Right cardiac atrium (tissue), 5 donors: Measurements from ENCODE around the gene ZNF157. TPM values are rescaled to one million over a fixed set of nuclear protein-coding genes. Genes with fewer than 3 reads are reported as not detected.
"Not testable (repeated sequence)": the region's sequence is repeated elsewhere in the genome, so short reads cannot be mapped to it uniquely, and the experiment has no call there.

Source experiments
- ATAC-seq, 2 donors: fragments of 200-7000 bp; cut with Tn5 transposase; one replicate each; pipeline versions ENCODE4 v1.8.0 to v1.9.1; 2020; ENCODE audit warnings: moderate library complexity in 2 of 2, mild to moderate bottlenecking in 1 of 2
- DNase-seq, 3 donors: peaks; one replicate each; pipeline ENCODE4 v3.0.0-alpha.2; 2020
- H3K27ac ChIP-seq: one replicate; pipeline ENCODE4 v1.5.1; 2013; ENCODE audit warnings: mild to moderate bottlenecking, low read length, control low read depth, moderate library complexity
- H3K27me3 ChIP-seq: one replicate; pipeline ENCODE4 v1.6.1; 2013; ENCODE audit not compliant: control insufficient read depth, insufficient read depth
- H3K4me1 ChIP-seq: one replicate; pipeline ENCODE4 v1.6.1; 2013; ENCODE audit warnings: low read length; ENCODE audit not compliant: control insufficient read depth, insufficient read depth
- H3K4me3 ChIP-seq: one replicate; pipeline ENCODE4 v1.5.1; 2013; ENCODE audit warnings: low read length, control low read depth
- H3K9me3 ChIP-seq: one replicate; pipeline ENCODE4 v1.6.1; 2013; ENCODE audit warnings: low read length; ENCODE audit not compliant: control insufficient read depth
- WGBS: extraction: QIAGEN DNeasy Blood & Tissue Kit; methylation state at CpG from one replicate; pipeline ENCODE4 v1.1.7; 2013; 5-methylcytosine and 5-hydroxymethylcytosine counted together
- intact Hi-C, 4 donors: fragments of 100-400 bp; cut with DNase I; formaldehyde crosslinking; loops; one replicate each; pipeline versions ENCODE4 v1.11.0 to v1.14.0; 2022 to 2023
- long read RNA-seq, 4 donors: library from polyadenylated mRNA; unstranded; transcript quantifications; one replicate each; pipeline ENCODE4 v2.0.0, GENCODE V29; 2020 to 2021
- polyA plus RNA-seq: library from polyadenylated mRNA; stranded (reverse); fragments of 200-250 nt; gene quantifications from one replicate; pipeline ENCODE4 v1.2.3, GENCODE V29; 2013
- total RNA-seq, 4 donors: library from RNA; stranded (reverse); fragmentation: NEBNext Ultra II Directional; extraction: Animal tissue kit (Norgen Biotek cat#: 25700); gene quantifications; one replicate each; pipeline ENCODE4 v1.2.1, GENCODE V29; 2021
- donor health status: healthy with polysubstance abuse.
- donor health status: DM: no; HTN: yes; CAD: no.
- donor health status: DM: no; HTN: no; CAD: no.
- donor health status: DM: no; HTN: yes; CAD: no; lungs with severe emphysema.
- donor health status: DM: yes; HTN: yes; CAD: no.

The ZNF157 gene
- under 1 TPM in 2 of 4 donors, not detected in 2; 0.09 to 0.29 TPM for total RNA-seq
- 0.09 TPM for polyA plus RNA-seq
- long read RNA-seq, donor 1 = 0 reads
- long read RNA-seq, donor 2 = 0 reads
- long read RNA-seq, donor 3, partial matches to known transcripts = 0 of 1 reads
- long read RNA-seq, donor 3, other reads (novel, unspliced or antisense) = 1 of 1 reads
- long read RNA-seq, donor 4 = 0 reads

GRCh38 chrX:47370278-47370677, at the start of gene ZNF157:
Gene ZNF157 (plus strand): TSS chrX:47370578. CDS start chrX:47370669, 91 bp downstream.
- H3K4me1 ChIP-seq = no peaks in the 10 kb centered on the region
- WGBS = 95% methylated on average over 3 of the region's 3 CpGs
- ATAC-seq (no peak), DNase-seq (no peak)
- intact Hi-C loops = no loop called here
- H3K9me3 ChIP-seq = no peaks in the 10 kb centered on the region
- no peak within 1 kb of the TSS for H3K4me3 ChIP-seq
- no peak within 1 kb of the TSS for H3K27ac ChIP-seq
- no peaks in the 10 kb centered on the region for H3K27me3 ChIP-seq

- Histone ChIP-seq H3K9me3 (no peaks in the 10 kb centered on the region), H3K4me1 (no peaks in the 10 kb centered on the region), H3K27me3 (no peaks in the 10 kb centered on the region), H3K4me3 (no peak overlapping the region), H3K27ac (no peak overlapping the region)
- peak; percentile 51 to 90 for ATAC-seq
- 25% methylated on average over 19 of the region's 19 CpGs for WGBS
- intact Hi-C loops = no loop called here
- peak; percentile 62 to 80 (median 78) for DNase-seq
These were observed 49.0 kb upstream of the ZNF157 start for GRCh38 chrX:47321386-47321785.

- DNase-seq (no peak), ATAC-seq (peak in 1 of 2 donors; percentile 21)
- Histone ChIP-seq H3K27ac (no peak overlapping the region), H3K9me3 (no peaks in the 10 kb centered on the region), H3K27me3 (no peaks in the 10 kb centered on the region), H3K4me3 (no peak overlapping the region), H3K4me1 (no peaks in the 10 kb centered on the region)
- intact Hi-C loops = no loop called here
- 81% methylated on average over 20 of the region's 20 CpGs for WGBS
These were observed 48.5 kb upstream of the ZNF157 start for GRCh38 chrX:47321823-47322371.

GRCh38 chrX:47327902-47328301, 42.5 kb upstream of the ZNF157 start:
- H3K4me3 ChIP-seq = no peak overlapping the region
- intact Hi-C loops = no loop called here
- no peak overlapping the region for H3K27ac ChIP-seq
- no peak for ATAC-seq
- H3K9me3 ChIP-seq = no peaks in the 10 kb centered on the region
- H3K27me3 ChIP-seq = no peaks in the 10 kb centered on the region
- no peaks in the 10 kb centered on the region for H3K4me1 ChIP-seq
- 73% methylated on average over 6 of the region's 6 CpGs for WGBS
- DNase-seq = no peak

GRCh38 chrX:47332729-47333128, 37.6 kb upstream of the ZNF157 start:
- ATAC-seq, intact Hi-C loops, H3K27ac ChIP-seq, DNase-seq, H3K27me3 ChIP-seq, H3K4me3 ChIP-seq, H3K4me1 ChIP-seq, H3K9me3 ChIP-seq: not testable (repeated sequence)
- 85% methylated on average over 5 of the region's 5 CpGs for WGBS

GRCh38 chrX:47351706-47352105, 18.7 kb upstream of the ZNF157 start:
- WGBS = 82% methylated on average over 4 of the region's 4 CpGs
- Histone ChIP-seq H3K27me3 (no peaks in the 10 kb centered on the region), H3K4me3 (no peak overlapping the region), H3K4me1 (no peaks in the 10 kb centered on the region), H3K9me3 (no peaks in the 10 kb centered on the region), H3K27ac (no peak overlapping the region)
- ATAC-seq (no peak), DNase-seq (no peak)
- intact Hi-C loops = no loop called here

- no peaks in the 10 kb centered on the region for H3K4me1 ChIP-seq
- no peak for ATAC-seq
These were observed 11.9 kb upstream of the ZNF157 start for GRCh38 chrX:47358387-47359065.

GRCh38 chrX:47360423-47361179, 9.8 kb upstream of the ZNF157 start:
- intact Hi-C loops = no loop called here
- ATAC-seq = no peak
- no peaks in the 10 kb centered on the region for H3K9me3 ChIP-seq
- no peak overlapping the region for H3K27ac ChIP-seq
- H3K4me3 ChIP-seq = no peak overlapping the region
- DNase-seq = no peak
- 82% methylated on average over 7 of the region's 7 CpGs for WGBS
- no peaks in the 10 kb centered on the region for H3K27me3 ChIP-seq
- no peaks in the 10 kb centered on the region for H3K4me1 ChIP-seq

More at GRCh38 chrX:47358387-47359065, 11.9 kb upstream of the ZNF157 start:
- intact Hi-C loops = no loop called here
- 38% methylated on average over 5 of the region's 5 CpGs for WGBS
- no peak for DNase-seq
- Histone ChIP-seq H3K4me3 (no peak overlapping the region), H3K9me3 (no peaks in the 10 kb centered on the region), H3K27ac (no peak overlapping the region), H3K27me3 (no peaks in the 10 kb centered on the region)

GRCh38 chrX:47361538-47362511, 8.6 kb upstream of the ZNF157 start:
- Histone ChIP-seq H3K27me3 (no peaks in the 10 kb centered on the region), H3K4me3 (peak overlapping the region; percentile 50), H3K4me1 (no peaks in the 10 kb centered on the region), H3K9me3 (no peaks in the 10 kb centered on the region), H3K27ac (peak overlapping the region; percentile 95)
- 1% methylated on average over 13 of the region's 13 CpGs for WGBS
- intact Hi-C loops = no loop called here
- ATAC-seq = peak; percentile 96 to 97
- peak; percentile 76 to 89 (median 87) for DNase-seq

GRCh38 chrX:47366041-47366722, 4.2 kb upstream of the ZNF157 start:
- peak; percentile 61 to 85 (median 80) for DNase-seq
- intact Hi-C loops = no loop called here
- Histone ChIP-seq H3K27me3 (no peaks in the 10 kb centered on the region), H3K4me3 (peak overlapping the region; percentile 59), H3K4me1 (no peaks in the 10 kb centered on the region), H3K9me3 (no peaks in the 10 kb centered on the region), H3K27ac (no peak overlapping the region)
- WGBS = 5% methylated on average over 32 of the region's 32 CpGs
- ATAC-seq = peak; percentile 81 to 83
